ENCODE results near the gene GDF2.

The GDF2 gene

GRCh38 chr10:47277352-47278151 is 44.7 kb upstream of the GDF2 start:
- no peak overlapping the region for H3K9ac ChIP-seq (ENCODE audit: low read length)
- H3K79me2 ChIP-seq (ENCODE audit: insufficient read depth, low read length), result no peaks in the 10 kb centered on the region
- H3K4me2 ChIP-seq (ENCODE audit: low read length), result no peak overlapping the region
- no peak overlapping the region for H2AFZ ChIP-seq (ENCODE audit: low read length)
- TF ChIP-seq CTCF (IDR thresholded peaks at IDR 0.05; ENCODE audit: low read length) (no peak), EZH2 (IDR thresholded peaks at IDR 0.05; ENCODE audit: borderline replicate concordance, low read length) (no peak)
- 0 out of 2 replicates have a peak, but pooled peaks cover 2% of the 10 kb centered on the region for H3K9me3 ChIP-seq (ENCODE audit: low read length)
- H3K36me3 ChIP-seq (ENCODE audit: insufficient read depth, low read length), result no peaks in the 10 kb centered on the region; the same call in 1 of the 2 replicates
- H3F3A ChIP-seq (ENCODE audit: insufficient read depth, low read length), result no peaks in the 10 kb centered on the region
- no peaks in the 10 kb centered on the region for H4K20me1 ChIP-seq (ENCODE audit: insufficient read depth, low read length)
- H3K4me1 ChIP-seq (ENCODE audit: insufficient read depth, low read length, severe bottlenecking), result no peaks in the 10 kb centered on the region
- no peak overlapping the region for H3K4me3 ChIP-seq (ENCODE audit: low read depth, low read length, poor library complexity, severe bottlenecking)
- H3K27ac ChIP-seq (ENCODE audit: low read depth, low read length, poor library complexity, severe bottlenecking), result no peak overlapping the region
- H3K27me3 ChIP-seq (ENCODE audit: insufficient read depth, low read length), result no peaks in the 10 kb centered on the region
- H3K9me2 ChIP-seq (ENCODE audit: low read depth, low read length), result no peaks in the 10 kb centered on the region

- Histone ChIP-seq H3K36me3 (ENCODE audit: insufficient read depth, low read length) (no peaks in the 10 kb centered on the region; the same call in 1 of the 2 replicates), H4K20me1 (ENCODE audit: insufficient read depth, low read length) (no peaks in the 10 kb centered on the region), H3K4me2 (ENCODE audit: low read length) (no peak overlapping the region), H3K9ac (ENCODE audit: low read length) (no peak overlapping the region), H3F3A (ENCODE audit: insufficient read depth, low read length) (no peaks in the 10 kb centered on the region), H3K9me2 (ENCODE audit: low read depth, low read length) (no peaks in the 10 kb centered on the region), H3K27ac (ENCODE audit: low read depth, low read length, poor library complexity, severe bottlenecking) (no peak overlapping the region), H3K79me2 (ENCODE audit: insufficient read depth, low read length) (no peaks in the 10 kb centered on the region), H2AFZ (ENCODE audit: low read length) (no peak overlapping the region), H3K4me1 (ENCODE audit: insufficient read depth, low read length, severe bottlenecking) (no peaks in the 10 kb centered on the region), H3K9me3 (ENCODE audit: low read length) (0 out of 2 replicates have a peak, but pooled peaks cover 2% of the 10 kb centered on the region), H3K27me3 (ENCODE audit: insufficient read depth, low read length) (no peaks in the 10 kb centered on the region), H3K4me3 (ENCODE audit: low read depth, low read length, poor library complexity, severe bottlenecking) (no peak overlapping the region)
- TF ChIP-seq EZH2 (IDR thresholded peaks at IDR 0.05; ENCODE audit: borderline replicate concordance, low read length) (no peak), CTCF (IDR thresholded peaks at IDR 0.05; ENCODE audit: low read length) (no peak)
These were observed 44.1 kb upstream of the GDF2 start for GRCh38 chr10:47278152-47278473.

GRCh38 chr10:47278720-47279119 is 43.5 kb upstream of the GDF2 start:
- Histone ChIP-seq H3K4me1 (ENCODE audit: insufficient read depth, low read length, severe bottlenecking) (no peaks in the 10 kb centered on the region), H3K36me3 (ENCODE audit: insufficient read depth, low read length) (no peaks in the 10 kb centered on the region), H3K4me2 (ENCODE audit: low read length) (no peak overlapping the region), H3K9ac (ENCODE audit: low read length) (no peak overlapping the region), H3K27me3 (ENCODE audit: insufficient read depth, low read length) (no peaks in the 10 kb centered on the region), H3K27ac (ENCODE audit: low read depth, low read length, poor library complexity, severe bottlenecking) (no peak overlapping the region), H4K20me1 (ENCODE audit: insufficient read depth, low read length) (no peaks in the 10 kb centered on the region), H2AFZ (ENCODE audit: low read length) (no peak overlapping the region), H3F3A (ENCODE audit: insufficient read depth, low read length) (no peaks in the 10 kb centered on the region), H3K9me3 (ENCODE audit: low read length) (no peaks in the 10 kb centered on the region), H3K79me2 (ENCODE audit: insufficient read depth, low read length) (no peaks in the 10 kb centered on the region), H3K9me2 (ENCODE audit: low read depth, low read length) (no peaks in the 10 kb centered on the region), H3K4me3 (ENCODE audit: low read depth, low read length, poor library complexity, severe bottlenecking) (no peak overlapping the region)
- TF ChIP-seq CTCF (IDR thresholded peaks at IDR 0.05; ENCODE audit: low read length) (no peak), EZH2 (IDR thresholded peaks at IDR 0.05; ENCODE audit: borderline replicate concordance, low read length) (no peak)
